ENCODE measurements around the gene SPP2. TPM values are rescaled to one million over a fixed set of nuclear protein-coding genes. Genes with fewer than 3 reads are reported as not detected.

SPP2 gene
- total RNA-seq, 1 donor from 2014 or later: not detected

DNA sequence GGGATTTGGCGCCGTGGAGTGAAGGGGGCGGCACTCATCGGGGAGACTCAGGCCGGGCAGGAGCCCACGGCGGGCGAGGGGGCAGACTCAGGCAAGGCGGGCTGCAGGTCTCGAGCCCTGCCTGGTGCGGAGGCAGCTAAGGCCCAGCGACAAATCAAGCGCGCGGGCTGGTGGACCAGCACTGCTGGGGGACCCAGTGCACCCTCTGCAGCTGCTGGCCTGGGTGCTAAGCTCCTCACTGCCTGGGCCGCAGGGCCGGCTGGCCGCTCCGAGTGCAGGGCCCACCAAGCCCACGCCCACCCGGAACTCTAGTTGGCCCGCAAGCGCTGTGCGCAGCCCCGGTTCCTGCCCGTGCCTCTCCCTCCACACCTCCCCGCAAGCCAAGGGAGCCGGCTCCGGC, 26.2 kb upstream of the SPP2 start:
- H3K4me3 ChIP-seq: no peak overlapping the region
- H3K27ac ChIP-seq: no peak overlapping the region
- peaks cover 9% of the 10 kb centered on the region for H3K4me1 ChIP-seq
- ATAC-seq (peak; percentile 7), DNase-seq (no peak)
- intact Hi-C loops (cut with DNase I): no loop called here
- TF ChIP-seq, protein P1, sequence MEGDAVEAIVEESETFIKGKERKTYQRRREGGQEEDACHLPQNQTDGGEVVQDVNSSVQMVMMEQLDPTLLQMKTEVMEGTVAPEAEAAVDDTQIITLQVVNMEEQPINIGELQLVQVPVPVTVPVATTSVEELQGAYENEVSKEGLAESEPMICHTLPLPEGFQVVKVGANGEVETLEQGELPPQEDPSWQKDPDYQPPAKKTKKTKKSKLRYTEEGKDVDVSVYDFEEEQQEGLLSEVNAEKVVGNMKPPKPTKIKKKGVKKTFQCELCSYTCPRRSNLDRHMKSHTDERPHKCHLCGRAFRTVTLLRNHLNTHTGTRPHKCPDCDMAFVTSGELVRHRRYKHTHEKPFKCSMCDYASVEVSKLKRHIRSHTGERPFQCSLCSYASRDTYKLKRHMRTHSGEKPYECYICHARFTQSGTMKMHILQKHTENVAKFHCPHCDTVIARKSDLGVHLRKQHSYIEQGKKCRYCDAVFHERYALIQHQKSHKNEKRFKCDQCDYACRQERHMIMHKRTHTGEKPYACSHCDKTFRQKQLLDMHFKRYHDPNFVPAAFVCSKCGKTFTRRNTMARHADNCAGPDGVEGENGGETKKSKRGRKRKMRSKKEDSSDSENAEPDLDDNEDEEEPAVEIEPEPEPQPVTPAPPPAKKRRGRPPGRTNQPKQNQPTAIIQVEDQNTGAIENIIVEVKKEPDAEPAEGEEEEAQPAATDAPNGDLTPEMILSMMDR (IDR thresholded peaks at IDR 0.05): no peak
- no peaks in the 10 kb centered on the region for H3K27me3 ChIP-seq
- H3K36me3 ChIP-seq: no peaks in the 10 kb centered on the region
- no peaks in the 10 kb centered on the region for H3K9me3 ChIP-seq

DNA sequence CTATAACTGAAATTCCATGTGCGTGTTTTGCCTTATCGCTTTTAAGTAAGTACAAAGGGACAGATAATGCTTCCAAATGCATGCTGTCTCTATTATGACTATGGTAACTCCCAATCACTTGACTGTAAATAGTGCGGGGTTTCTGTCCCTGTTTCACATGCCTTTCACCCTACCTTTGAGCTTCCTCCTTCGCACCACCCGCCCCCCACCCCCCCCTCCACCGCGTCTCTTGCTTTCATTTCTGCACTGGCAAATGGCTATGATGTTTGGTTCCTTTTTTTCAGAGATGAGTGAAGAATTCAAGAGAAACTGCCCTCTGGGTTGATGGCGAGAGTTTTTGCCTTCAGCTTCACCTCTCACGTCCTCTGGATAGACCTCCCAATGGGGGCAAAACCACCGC, 25.0 kb upstream of the SPP2 start:
- ATAC-seq: no peak
- Histone ChIP-seq H3K9me3 (no peaks in the 10 kb centered on the region), H3K4me3 (peak overlapping the region; percentile 29), H3K4me1 (peaks cover 9% of the 10 kb centered on the region), H3K27me3 (no peaks in the 10 kb centered on the region), H3K36me3 (no peaks in the 10 kb centered on the region), H3K27ac (no peak overlapping the region)
- intact Hi-C loops (cut with DNase I): no loop called here
- TF ChIP-seq, protein P1 (IDR thresholded peaks at IDR 0.05): no peak
- DNase-seq: no peak

DNA sequence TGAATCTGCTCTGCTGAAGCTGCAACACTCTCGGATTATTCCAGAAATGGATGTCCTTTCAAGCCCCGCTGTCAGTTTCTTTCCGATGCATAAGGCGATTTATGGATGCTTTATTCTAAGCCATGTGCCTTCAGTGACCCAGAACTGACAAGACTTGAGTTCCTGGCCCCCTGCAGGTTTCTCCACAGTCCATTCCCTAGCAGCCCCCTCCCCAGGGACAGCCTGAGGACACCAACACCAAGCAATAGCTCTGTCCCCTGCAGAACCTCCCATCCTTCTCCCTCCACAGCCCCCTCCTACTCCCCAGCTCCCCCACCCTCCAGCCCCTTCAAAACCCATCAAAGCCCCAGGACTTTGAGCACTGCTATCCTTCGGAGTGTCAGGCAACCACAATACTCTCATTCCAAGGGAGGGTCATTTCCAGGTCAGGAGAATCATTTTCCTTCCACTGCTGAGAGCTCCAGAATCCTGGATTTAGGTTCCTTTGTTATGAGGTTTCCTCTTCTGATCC, 24.6 kb upstream of the SPP2 start:
- Histone ChIP-seq H3K4me1 (peaks cover 9% of the 10 kb centered on the region), H3K4me3 (peak overlapping the region; percentile 29), H3K9me3 (no peaks in the 10 kb centered on the region), H3K27ac (no peak overlapping the region), H3K36me3 (no peaks in the 10 kb centered on the region), H3K27me3 (no peaks in the 10 kb centered on the region)
- TF ChIP-seq, protein P1 (IDR thresholded peaks at IDR 0.05): no peak
- DNase-seq (no peak), ATAC-seq (no peak)
- intact Hi-C loops (cut with DNase I): no loop called here

DNA sequence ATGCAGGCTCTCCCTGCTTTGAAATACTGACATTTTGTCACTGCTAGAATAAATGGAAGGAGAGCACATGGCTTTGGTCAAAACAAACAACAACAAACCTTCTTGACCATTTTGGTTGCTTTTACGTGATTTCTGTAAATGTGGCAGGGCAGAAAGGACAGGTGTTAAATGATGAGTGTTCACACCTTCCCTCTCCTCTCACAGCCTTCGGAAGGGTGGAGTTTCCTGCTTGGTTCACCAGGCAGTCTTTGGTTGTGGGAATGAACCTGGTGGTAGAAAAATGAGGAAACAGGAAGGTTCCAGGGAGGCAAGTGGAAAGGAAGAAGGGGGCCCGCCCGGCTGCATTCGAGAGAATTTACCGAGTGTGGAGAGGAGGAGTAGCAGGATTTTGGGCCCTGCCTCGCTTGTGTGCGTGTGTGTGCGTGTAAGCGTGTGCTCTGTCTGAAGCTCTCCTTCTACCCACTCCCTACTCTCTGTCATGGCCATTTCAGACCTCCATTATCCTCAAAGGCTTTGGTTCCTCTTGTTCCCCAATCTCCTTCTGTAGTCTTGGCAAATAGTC, 23.7 kb upstream of the SPP2 start:
- intact Hi-C loops (cut with DNase I): no loop called here
- no peak for ATAC-seq

DNA sequence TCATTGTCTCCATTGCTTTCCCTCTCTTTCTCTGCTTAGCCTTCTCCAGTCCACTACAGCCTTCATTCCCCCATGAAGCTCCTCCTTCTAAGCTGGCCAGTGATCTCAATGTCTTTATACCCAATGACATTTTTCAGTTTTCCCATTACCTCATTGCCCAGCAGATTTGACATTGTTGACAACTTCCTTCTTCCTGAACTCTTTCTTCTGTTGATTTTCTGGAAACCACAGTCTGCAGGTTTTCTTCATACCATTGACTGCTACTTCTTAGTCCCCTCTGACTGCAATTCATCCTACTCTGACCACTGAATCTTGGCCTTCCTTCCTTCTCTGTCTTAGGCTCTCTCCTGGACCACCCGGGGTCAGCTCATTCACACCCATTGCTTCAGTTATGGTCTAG, 22.9 kb upstream of the SPP2 start:
- Histone ChIP-seq H3K27me3 (no peaks in the 10 kb centered on the region), H3K36me3 (no peaks in the 10 kb centered on the region), H3K27ac (no peak overlapping the region), H3K4me1 (peaks cover 9% of the 10 kb centered on the region), H3K9me3 (no peaks in the 10 kb centered on the region), H3K4me3 (no peak overlapping the region)
- TF ChIP-seq, protein P1 (IDR thresholded peaks at IDR 0.05): no peak
- intact Hi-C loops (cut with DNase I): no loop called here
- no peak for ATAC-seq
- no peak for DNase-seq

More for the DNA sequence above, 23.7 kb upstream of the SPP2 start:
- no peak overlapping the region for H3K4me3 ChIP-seq
- H3K27me3 ChIP-seq: no peaks in the 10 kb centered on the region
- no peak overlapping the region for H3K27ac ChIP-seq
- no peak for DNase-seq
- peaks cover 9% of the 10 kb centered on the region for H3K4me1 ChIP-seq
- no peaks in the 10 kb centered on the region for H3K9me3 ChIP-seq
- TF ChIP-seq, protein P1 (IDR thresholded peaks at IDR 0.05): no peak
- H3K36me3 ChIP-seq: no peaks in the 10 kb centered on the region
